Activated CD4-positive, alpha-beta T cell treated with anti-CD3 and anti-CD28 coated beads, Interleukin-2, amount 50 U/mL, for 4 hours (primary cell): ENCODE measurements around the gene CERS5.

ENCODE experiments used
- DNase-seq, 2 experiments: peaks; one replicate each; pipeline ENCODE4 v3.0.0-alpha.2; 2020

CERS5 gene

GRCh38 chr12:50167049-50167828 is at the start of gene CERS5:
CERS5 (minus strand) TSS chr12:50167369; CDS start chr12:50167297, 72 bp downstream.
- DNase-seq, result peak; percentile 90 to 92

- no peak for DNase-seq
Observed at GRCh38 chr12:50215033-50215432, 47.9 kb upstream of the CERS5 start.

GRCh38 chr12:50214018-50214417 is 46.8 kb upstream of the CERS5 start:
- DNase-seq, result no peak

- no peak for DNase-seq
Observed at GRCh38 chr12:50213439-50213838, 46.3 kb upstream of the CERS5 start.

- DNase-seq, result no peak
Observed at GRCh38 chr12:50212071-50212467, 44.9 kb upstream of the CERS5 start.

GRCh38 chr12:50211392-50212070 is 44.4 kb upstream of the CERS5 start:
- no peak for DNase-seq

- no peak for DNase-seq
Observed at GRCh38 chr12:50207424-50207823, 40.3 kb upstream of the CERS5 start.

GRCh38 chr12:50205648-50206047 is 38.5 kb upstream of the CERS5 start:
- DNase-seq, result no peak

- DNase-seq, result no peak
Observed at GRCh38 chr12:50203691-50204090, 36.5 kb upstream of the CERS5 start.

GRCh38 chr12:50201987-50202521 is 34.9 kb upstream of the CERS5 start:
- no peak for DNase-seq

GRCh38 chr12:50200552-50201273 is 33.5 kb upstream of the CERS5 start:
- no peak for DNase-seq

GRCh38 chr12:50198829-50199228 is 31.7 kb upstream of the CERS5 start:
- no peak for DNase-seq

- no peak for DNase-seq
Observed at GRCh38 chr12:50197297-50197727, 30.1 kb upstream of the CERS5 start.

- no peak for DNase-seq
Observed at GRCh38 chr12:50196537-50196936, 29.4 kb upstream of the CERS5 start.

- DNase-seq, result no peak
Observed at GRCh38 chr12:50195832-50196231, 28.7 kb upstream of the CERS5 start.

GRCh38 chr12:50192908-50193307 is 25.7 kb upstream of the CERS5 start:
- no peak for DNase-seq

GRCh38 chr12:50192236-50192635 is 25.1 kb upstream of the CERS5 start:
- DNase-seq, result no peak

GRCh38 chr12:50190859-50191258 is 23.7 kb upstream of the CERS5 start:
- DNase-seq, result no peak

GRCh38 chr12:50188875-50189575 is 21.9 kb upstream of the CERS5 start:
- peak; percentile 10 to 18 for DNase-seq

GRCh38 chr12:50188241-50188781 is 21.1 kb upstream of the CERS5 start:
- DNase-seq, result no peak

- no peak for DNase-seq
Observed at GRCh38 chr12:50187084-50187900, 20.1 kb upstream of the CERS5 start.

- DNase-seq, result no peak
Observed at GRCh38 chr12:50186681-50187080, 19.5 kb upstream of the CERS5 start.
